Measurements from ENCODE around the gene MOB3B.
A peak's percentile ranks its signal among the peaks of the same experiment; 100 is the strongest.

Gene MOB3B

DNA sequence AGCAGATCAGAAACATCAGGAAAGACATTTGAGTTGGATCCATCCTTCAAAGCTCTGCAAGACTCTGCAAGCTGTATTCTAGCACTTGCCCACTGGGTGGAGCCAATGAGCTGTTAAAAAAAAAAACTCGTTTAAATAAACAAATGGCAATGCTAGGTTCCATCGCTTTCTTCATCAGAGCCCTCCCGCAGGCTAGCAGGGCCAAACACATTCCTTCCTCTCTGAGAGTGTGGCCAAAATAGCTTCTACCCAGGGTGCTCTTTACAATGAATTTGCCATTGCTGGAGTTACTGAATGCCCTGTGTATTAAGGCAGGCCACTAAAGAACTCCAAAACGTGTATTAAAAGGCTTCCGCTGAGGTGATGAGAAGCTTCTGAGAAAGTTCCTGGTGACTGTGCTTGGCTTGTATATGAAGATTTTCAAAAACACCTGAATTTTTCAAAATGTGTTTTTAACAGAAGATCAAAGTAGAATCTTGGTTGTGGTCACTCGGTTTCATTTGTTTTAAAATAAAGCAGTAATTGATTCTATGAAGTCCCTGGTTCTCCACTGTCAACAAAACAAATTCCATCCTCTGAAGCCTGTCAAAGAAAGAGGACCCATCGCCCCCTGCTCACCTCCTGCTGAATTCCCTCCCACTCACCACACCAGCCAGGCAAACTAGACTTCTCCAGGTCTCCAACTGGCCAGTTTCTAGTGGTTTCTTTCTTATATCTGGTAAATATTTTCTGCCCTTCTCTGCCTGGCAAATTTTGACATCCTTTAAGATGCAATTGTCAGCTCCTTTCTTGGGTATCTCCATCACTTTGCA is 196.2 kb downstream of the MOB3B start:
- DNase-seq, result peak; percentile 27

DNA sequence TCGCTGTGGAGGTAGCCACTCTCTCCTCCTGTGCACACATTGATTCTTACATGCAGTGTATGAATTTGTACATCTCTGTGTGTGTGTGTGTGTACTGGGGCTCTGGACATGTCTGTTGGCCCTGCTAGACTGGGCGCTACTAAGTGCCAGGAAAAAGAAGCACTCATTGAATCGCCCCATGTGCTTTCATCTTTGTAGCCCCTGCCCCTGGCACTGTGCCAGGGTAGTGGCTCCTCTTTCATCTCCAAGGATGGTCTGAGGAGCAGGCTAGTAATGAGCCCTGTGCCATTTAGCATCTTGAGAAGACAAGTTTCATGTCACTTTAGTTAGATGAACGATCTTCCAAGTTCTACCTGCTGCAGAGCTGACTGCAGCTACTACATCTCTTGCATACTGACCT is 198.2 kb downstream of the MOB3B start:
- no peak for DNase-seq

DNA sequence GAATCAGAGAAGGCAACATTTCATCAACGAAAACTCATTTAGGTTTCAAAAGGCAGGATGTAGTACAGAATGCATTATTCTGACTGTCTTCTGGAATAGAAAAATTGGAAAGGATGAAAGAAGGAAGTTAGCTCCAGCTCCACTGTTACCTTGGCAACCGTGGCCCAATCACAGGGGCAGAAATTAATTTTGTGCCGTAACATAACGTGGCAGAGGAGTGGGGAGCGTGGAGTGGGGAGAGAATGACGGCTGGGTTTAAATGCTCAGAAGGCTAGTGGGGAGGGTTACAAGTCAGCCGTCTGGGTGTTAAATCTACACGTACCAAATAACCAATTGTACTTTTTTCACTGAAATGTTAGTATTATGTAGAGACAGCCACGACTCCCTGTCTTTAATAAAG is 200.3 kb downstream of the MOB3B start:
- DNase-seq, result no peak

DNA sequence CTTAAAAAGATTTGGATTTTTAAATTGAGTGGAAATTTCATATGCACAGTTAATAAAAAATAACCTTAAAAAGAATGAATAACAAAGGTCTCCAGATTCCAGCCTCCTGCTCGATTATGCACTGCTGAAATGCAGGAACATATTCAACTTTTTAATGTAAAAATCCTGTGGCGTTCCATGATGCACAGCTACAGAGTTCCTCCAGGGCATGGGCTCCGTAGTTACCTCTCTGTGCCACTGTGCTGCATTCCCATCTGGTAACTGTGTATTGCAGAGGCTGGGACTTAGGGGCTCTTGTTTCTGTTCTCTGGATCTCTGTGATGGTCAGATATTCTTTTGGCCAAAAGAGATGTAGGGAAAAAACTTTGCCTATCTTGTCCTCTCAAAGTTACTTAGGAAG is 201.1 kb downstream of the MOB3B start:
- no peak for DNase-seq

DNA sequence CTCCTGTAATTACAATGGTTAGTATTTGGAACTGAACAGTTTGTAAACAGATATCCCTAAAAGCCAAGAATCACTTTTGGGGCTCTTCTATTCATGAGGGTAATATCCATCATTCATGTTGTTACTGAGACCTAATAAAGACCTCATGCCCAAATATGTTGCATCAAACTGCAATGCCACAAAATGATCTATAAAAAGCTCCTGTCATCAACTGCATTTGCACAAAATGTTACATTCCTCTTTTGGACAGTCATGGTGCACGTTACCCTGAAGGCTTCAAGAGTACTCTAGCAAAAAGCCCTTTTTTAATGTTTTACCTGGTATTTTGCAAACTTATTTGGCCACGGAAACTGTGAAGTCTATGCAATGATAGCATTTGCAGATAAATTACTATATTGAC is 218.4 kb downstream of the MOB3B start:
- no peak for DNase-seq

DNA sequence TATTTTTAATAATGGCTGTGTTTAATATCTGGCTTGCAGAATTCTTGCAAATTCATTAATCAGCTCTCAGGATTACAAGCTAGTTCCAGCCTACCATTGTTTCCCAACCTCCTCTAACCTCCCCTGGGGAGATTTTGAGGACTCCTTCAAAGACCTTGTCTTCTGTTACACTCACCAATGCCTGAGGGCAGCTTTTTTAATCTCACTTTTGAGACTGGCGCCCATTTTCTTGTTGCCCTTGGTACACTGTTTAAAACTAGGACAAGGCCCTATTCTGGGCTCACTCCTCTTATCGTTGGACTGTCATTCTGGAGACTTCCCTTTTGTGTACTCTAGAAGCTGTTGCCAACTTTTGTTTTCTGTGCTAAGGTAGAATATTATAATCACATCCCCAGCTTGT is 219.0 kb downstream of the MOB3B start:
- no peak for DNase-seq

DNA sequence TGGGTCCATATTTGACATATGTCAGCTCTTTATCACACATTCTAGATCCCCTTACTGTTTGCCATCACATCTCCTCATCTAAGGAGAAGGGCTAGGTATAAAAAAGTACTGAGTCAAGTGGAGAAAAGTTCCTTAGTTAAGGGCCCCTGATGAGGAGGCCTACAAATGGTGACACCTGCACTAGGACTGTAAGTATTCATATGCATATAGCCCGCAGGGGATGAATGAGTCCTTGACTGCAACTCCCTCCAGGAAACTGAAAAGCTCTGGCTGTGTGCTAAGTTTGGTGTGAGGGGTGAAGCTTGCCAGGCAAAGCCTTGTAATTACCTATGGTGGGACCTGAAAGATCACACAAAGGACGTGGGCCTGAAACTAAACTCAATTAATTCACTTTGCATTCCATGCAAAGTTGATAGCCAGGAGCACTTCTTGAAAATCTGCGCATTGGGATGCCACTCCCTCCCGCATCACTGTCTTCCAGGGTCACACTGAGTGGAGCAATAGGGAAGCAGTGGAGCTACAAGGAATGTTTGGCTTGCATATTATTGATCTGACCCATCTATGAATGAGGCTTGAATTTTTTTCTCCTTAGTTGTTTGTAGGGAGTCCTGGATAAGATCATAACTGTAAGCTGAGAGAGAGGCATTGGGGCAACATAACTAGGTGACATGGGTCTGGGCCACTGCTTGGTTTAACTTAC is 220.8 kb downstream of the MOB3B start:
- no peak for DNase-seq

DNA sequence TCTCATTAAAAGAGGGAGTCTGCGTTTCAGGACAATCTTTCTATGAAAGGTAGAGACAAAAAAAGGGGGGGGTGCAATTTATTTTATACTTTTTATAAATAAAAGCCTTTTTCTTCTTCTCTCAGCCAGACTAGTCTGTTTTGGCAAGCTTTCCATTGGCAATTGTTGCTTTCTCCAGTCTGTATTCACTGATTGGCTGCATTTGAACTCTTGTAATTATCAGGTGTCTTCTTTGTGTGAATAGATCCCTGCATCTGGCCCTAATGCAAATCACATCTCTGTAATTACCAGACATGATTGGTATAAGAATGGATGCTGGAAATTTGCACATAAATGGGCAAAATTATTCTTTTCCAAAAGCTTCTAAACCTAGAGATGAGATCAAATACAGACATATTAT is 225.1 kb downstream of the MOB3B start:
- no peak for DNase-seq

DNA sequence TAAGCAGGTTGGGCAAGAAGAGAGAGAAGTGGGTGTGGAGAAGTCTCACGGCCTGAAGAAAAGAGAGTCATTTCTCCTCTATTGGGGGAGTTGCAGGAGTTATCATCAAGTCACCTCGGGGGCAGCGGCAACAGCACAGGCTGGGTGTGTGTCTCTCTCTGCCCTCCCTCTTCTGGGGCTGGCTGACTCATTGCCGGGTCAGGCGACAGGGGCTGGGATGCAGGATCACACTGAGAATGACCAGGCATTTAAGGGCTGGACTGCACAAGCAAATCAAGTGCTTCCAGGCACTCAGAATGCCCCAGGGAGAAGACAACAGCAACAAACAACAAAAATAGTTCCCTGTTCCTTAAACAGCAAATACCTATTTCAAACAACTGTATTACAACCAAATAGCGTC is 226.4 kb downstream of the MOB3B start:
- DNase-seq, result no peak

DNA sequence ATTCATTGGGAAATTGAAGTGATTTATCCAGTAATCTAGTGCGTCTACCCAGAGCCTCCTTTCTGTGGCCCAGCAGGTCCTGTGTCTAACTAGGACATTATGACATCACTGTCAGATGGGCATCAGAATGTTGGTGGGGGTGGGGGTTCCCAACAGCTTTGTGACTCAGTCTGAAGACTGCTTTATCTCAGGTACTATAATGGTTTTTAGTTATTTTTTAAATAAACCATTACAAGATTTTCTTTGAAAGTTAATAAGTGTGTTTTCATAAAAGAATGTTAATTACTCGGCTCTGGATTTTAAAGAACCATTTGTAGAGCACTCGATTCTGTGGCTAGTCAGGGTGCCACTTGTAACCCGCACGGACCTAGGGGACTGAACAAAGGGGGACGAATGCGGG is 232.6 kb downstream of the MOB3B start, which contains the start of gene EQTN:
Gene EQTN (minus strand): TSS at position 101 of the 400 bp plus-strand sequence. CDS start 95 bp downstream, at position 6.
- DNase-seq, result no peak

DNA sequence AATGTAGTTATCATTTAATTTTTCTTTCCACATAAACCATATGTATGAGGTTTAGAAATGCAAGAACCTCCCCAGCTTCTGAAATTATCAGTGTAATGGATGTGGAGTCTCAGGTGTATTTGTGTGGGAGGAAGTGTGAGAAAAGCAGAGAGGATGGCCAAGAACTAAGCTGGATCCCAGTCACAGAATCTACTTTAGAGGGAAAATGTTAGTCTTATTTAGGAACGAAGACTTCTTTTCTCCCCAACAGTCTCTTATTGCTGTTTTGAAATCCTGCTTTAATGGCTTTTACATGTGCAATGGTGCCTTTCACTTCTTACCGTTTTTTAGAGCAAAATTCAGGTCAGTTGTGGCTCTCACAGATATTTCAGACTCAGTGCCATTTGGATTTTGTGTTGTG is 235.6 kb downstream of the MOB3B start:
- DNase-seq, result no peak

DNA sequence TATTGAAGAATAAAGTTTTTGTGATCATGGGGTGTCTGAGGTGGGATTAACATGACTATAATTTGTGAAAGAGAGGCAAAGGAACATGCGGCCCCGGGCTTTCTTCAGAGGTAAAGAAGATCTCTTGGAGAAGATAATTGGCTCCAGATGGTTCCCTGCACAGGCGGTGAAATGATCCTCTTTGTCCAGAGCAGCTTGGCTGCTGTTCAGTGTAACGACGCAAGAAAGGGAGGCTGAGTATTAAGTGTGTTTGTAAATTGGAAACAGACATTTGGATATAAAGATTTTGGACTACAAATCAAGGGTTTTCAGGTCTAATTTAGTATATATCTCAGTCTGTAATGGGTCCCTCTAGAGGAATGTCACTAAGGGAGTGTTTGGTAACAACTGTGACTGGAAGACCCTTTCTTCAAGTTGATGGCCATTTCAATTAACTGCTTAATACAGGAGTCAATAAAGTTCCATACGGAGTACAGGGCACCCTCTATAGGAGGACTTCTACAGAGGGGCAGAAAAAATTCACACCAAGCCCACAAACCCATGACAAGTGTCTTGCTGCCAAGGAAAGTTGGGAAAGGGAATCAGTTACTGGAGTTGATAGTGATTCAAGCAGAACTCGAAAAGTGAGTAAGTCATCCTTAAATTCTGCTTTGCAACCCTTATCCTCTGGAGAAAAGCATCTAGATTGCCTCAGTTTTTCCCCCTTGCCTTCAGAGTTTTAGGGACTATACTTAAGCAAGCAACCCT is 236.8 kb downstream of the MOB3B start:
- no peak for DNase-seq

DNA sequence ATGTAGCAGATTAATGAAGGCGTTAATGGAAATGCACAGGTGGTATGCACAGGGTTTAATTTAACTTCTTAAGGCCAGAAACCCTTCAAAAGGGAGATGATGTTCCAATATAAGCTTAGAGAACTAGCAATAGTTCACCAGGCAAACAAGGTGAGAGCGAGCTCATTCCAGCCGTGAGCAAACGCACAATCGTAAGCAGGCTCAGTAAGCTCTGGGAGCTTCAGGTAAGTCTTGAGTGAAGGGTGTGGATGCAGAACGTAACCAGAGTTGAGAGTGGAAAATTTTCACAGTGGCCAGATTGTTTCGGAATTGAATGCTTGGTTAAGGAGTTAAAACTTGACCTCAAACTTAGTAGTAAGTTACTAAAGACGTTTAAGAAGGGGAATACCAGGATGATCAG is 238.3 kb downstream of the MOB3B start:
- DNase-seq, result no peak

DNA sequence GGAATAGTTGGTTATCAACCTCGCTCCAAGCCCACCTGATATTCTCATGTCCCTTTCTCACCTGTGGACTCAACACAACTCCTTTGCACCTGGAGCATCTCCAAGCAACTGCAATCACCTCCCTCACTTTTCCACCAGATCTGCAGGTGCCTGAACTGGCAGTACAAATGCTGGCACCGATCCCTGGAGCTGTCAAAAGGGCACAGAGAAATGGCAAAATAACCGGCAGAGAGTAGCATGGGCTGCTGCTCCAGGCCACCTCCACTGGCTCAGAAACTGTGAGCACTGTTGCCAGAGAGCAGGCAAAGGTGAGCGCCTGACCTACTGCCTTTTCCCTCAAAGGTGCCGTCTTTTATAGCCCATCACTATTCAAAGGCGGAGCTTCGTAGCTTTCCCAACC is 247.3 kb downstream of the MOB3B start:
- DNase-seq, result no peak

DNA sequence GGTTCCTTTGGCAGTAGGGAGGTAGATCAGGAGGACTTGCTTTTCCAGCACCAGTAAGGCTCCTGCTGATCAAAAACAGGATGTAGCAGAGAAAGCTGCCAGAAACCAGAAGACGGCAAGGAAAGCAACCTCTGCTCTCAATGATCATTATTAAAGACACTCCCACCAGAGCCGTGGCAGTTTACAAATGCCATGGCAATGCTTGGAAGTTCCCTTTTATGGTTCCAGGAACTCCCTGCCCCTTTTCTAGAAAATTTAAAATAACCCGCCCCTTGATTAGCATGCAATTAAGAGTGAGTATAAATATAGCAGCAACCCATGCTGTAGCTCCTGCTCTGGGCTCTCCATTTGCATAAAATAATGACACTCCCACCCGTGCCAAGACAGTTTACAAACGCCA is 248.8 kb downstream of the MOB3B start:
- no peak for DNase-seq

DNA sequence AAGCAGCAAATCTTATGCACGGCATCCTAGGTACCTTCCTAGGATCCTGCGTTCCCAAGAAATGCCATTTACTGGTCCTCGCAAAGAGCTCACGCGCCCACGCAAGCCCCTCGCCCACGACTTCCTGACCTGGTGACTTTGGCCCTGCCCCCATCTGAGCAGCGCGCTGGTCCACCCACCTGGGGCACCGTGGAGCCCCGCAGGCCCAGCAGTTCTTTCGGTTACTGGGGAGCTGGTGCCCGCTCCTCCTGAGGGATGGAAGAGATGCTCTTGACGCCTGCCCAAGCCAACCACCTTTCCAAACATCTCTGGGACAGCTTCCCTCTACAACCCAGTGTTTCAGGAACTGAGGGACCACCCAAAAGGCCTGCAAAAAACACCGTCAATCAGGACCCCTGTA is 249.4 kb downstream of the MOB3B start:
- no peak for DNase-seq

DNA sequence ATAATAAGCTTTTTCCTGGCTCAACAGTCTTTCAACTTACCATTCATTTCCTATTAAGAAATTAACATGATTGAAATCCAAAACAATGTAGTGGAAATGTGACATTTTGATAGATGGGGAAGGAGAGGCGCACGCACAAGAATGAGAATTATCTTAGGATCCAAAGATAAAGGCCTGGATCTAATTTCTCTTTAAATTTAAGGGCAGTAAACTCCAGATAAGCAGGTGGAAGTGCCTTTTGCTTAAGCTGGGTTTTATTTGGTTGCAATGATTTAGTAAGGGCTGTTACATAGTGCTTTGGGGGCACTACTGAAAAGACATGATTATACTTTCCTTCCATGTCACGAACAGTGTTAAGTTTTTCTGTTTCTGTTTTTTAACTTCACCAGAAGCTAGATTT is 250.0 kb downstream of the MOB3B start:
- DNase-seq, result no peak

DNA sequence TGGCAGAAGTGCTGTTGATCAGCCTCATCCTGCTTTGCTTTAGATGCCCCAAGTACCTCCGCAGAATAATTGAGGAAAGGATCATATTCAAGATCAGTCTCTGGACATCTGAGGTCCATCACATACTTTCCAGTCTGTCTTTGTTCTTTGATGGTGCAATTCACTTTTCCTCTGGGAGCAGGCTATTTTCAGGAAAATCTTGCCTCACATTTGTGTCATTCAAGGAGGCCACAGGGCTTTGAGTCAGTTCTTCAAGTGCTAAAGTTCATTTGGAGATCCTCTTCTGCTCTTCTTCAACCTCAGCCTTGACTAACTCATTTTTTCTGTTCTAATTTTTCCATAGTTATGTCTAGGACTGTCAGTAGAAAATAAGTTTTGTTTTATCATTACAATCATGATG is 251.2 kb downstream of the MOB3B start:
- DNase-seq, result no peak

DNA sequence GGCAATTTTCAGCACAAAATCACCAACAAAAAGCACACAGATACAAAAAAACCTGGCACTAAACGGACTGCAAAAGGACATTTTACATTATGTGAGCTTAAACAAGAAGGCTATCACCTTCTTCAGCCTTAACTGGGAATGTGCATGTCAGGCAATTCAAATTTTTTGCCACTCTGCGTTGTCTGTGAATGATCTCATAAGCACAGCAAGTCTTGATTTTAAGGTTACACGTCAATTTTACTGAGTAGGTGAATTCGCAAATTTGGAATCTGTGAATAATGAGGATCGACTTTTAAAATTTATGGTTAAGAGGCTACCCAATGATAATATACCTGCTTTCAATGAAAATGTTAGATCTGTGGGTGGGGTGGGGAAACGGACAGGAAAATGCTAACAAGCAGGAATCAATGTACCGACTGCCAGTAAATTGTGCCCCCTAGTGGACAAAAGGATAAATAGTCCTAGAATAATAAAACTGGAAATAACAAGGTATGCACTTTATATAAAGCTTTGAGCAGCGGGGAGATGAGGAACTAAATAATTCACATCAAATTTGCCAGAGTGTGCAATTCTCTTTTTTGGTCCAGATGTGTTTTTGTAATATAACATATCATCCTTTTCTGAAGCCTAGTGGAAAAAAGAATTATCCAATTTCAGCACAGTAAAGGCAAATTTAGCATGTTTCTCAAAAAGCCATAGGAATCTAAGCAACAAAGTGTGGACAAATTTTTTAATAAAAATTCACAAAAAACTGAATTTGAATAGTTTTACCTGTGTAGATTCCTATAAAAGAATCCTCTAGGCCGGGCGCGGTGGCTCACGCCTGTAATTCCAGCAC is 253.2 kb downstream of the MOB3B start:
- DNase-seq, result no peak
